Activated CD8-positive, alpha-beta memory T cell treated with anti-CD3 and anti-CD28 coated beads, Interleukin-2, amount 50 U/mL, for 4 hours (primary cell): ENCODE measurements around the gene CCDC69.

Experiments used
- DNase-seq: peaks from one replicate; pipeline ENCODE4 v3.0.0-alpha.2; 2020

The CCDC69 gene

DNA sequence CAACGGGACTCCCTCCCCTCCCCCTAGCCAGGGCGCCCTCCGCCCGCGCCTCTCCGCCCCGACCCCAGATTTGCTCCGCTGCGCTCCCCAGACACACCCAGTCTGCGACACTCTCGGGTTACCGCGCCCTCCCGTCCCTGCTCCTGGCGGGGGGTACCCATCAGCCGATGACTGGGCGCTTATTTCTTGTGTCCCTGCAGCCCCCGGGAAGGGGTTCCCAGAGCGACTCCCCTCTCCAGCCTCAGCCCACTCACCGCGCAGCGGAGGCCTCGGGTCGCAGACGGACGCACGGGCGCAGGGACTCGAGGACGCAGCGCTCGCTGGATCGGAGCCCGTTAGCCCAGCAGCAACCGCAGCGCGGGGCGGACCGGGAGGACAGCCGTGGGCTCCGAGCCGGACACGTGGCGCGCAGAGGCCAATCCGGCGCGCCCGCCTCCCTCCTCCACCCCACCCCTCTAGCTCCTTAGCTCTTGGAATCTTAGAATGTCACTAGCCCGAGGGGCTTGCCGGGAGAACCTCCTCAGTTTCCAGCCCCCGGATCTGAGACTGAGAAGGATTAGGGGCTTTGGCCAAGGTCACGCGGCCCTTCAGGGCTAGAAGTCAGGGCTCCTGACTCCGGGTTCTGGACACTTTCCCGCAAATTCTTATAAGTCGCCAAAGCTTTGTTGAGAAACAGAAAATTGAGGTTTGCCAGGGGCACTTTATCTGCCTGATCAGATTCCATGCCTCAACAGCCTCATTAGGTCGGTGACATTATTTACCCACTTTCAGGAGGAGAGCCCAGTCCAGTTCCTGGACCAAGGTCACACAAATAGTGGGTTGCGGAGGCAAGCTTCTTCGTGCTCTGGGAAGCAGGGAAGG, 66.2 kb downstream of the CCDC69 start, which contains the start of gene ANXA6:
Gene ANXA6, minus strand, starts transcription at position 354 of the 861 bp plus-strand sequence. CDS start 9,878 bp downstream, outside the sequence.
- DNase-seq = peak; percentile 61

DNA sequence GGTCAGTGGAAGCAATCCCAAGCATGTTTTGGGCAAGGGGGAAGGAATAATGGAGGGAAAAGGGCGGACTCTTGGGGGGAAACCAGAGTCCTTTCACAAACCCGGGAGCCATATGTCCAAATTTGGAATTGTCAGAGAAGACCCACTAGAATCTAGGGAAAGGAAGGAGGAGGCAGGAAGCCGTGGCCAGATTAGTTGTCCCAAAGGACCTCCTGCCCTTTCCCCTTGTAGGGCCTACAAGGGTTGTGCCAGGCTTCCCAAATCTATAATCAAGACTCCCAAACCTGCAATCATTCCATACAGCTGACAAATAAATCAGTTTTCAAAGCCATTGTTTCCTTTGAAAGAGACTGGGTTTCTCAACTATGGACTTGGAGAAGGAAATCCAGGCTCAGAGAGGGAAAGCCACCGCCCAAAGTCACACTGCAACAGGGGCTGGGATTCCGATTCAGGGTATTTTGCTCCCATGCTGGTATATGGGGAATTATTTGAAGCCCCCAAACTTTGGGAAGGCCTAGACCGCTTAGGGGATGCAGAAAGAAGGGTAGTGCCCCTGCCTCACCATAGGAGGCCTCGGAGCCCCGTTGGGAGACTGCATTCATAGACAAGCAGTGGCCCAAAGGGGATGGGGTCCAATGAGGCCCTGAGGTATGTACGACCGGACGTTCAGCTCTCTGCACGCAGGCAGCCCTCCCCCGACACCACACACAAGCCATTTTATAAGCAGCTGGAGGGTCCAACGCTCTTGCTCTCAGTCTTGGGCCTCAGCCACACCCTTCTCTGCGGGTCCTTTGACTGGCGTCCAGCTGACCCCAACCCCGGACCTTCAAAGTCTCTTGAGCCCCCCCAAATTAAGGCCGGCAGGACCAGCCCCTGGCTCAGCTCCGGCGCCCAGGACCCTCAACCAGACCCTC, 67.1 kb downstream of the CCDC69 start:
- no peak for DNase-seq

DNA sequence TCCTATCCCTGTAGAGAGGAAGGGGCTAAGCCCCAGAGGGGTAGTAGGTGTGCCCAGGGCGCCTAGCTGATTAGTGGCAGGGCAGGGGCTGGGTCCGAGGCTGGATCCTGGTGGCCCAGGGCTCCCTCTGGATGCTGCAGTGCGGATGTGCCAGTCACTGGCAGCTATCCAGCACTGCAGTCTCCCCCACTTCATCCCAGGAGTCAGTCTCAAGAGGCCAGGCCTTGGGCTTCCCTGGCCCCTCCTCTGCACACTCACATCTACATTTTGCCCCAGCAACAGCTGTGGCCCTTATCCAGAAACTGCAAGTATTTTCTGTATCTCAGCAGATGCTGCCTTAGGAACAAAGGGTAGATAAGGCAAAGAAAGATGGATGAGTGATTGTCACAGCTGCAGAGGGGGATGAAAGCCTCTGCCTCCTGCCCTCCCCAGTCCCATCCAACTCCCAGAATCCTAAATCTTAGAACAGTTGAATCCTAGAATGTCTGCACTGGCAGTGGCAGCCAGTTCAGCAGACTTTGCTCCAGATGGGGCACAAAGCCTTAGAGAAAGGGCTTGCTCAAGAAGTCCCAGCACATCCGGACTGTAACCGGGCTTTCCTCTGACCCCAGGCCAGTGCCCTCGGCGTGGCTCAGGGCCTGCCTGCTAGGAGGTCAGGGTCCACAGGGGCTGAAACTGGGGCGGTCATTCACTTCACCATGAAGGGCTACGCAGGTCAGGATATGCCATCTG, 68.0 kb downstream of the CCDC69 start:
- DNase-seq = no peak

DNA sequence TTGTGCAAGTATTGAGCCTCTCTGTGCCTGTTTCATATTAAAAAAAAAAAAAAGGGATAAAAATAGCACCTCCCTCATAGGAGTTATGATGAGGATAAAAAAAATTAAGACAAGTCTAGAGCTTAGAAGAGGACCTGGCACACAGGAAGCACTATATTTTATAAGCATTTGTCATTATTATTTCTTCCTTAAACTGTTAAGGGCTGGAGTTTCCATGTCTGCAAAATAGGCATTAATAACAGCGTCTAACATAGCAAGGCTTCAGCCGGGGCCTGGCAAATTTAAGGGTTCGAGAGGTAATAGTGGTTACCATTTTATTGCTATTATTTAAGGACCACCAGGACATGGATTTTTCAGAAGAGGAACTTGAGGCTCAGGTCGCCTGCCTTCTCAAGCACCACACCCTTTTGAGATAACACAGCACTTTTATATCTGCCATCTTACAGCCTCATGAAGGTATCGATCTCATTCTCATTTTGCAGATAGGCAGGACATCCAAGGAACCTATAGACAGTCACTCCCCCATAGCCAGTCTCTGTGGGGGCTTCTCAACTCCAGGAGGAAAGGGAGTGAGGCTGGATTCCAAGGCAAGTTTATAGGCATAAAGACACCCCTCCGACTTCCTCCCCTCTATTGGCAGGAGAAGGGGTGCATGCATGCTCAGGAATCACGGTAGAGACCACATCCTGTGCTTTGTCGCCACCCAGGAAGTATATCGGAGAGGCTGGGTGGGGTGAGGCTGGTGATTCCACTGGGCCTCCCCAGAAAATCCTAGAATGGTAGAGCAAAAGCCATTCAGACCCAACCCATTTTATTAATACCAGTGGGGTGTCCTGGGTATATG, 68.7 kb downstream of the CCDC69 start:
- DNase-seq = peak; percentile 44

DNA sequence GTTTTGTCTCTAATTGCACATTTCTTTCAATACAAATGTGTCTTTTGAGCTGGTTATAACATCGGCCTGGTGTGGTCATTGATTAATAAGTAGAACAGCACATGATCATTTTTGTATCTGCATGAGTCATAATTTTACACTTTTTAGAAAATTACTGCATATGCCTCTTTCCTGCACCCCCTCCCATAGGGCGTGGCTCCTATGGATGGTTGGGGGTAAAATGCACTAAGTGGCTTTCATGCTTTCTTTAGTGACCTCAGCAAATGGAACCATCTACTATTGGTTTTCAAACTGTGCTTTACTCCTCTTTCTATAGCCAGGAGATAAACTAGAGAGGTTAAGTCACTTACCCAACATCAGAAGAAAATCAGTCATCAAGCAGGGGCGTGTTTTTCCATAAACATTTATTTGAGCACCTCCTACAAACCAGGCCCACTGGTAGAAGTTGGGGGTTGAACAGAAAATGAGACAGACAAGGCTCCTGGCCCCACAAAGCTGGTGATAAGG, 70.1 kb downstream of the CCDC69 start:
- no peak for DNase-seq

GRCh38 chr5:151153300-151153699, 70.6 kb downstream of the CCDC69 start:
- no peak for DNase-seq

DNA sequence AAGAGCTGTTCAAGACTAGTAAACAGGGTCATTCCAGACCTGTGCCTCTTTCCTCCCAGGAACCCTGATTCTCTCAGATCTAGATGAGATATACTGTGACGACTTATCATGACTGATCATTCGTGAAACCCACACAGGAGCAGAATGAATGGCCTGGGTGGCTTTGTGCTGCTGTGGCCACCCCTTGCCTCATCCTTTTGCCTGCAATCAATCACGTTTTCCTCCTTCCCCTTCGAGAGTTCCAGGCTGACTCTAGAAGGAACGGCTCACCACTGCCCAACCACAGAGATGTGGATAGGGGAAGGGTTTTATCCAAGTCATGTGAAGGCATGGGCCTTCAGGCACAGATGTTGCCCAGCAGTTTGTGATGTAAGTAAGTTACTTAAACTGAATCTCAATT, 72.1 kb downstream of the CCDC69 start:
- no peak for DNase-seq

DNA sequence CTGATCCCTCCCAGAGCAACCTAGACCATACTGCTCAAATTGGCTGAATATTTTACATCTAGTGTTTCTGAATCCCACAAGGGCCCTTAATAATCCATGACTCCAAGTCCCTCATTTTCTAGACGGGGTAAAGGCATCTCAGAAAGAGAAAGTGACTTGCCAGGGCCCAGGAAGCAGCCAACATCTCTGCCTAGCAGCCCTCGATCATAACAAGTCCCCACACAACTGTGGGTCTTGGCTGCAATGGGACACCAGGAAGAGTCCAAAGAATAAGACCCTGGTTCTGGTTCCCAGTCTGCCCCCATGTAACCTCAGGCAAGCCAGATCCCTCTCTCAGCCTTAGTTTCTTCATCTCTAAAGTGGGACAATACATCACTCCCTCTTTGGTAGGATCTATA, 72.6 kb downstream of the CCDC69 start:
- DNase-seq = no peak

DNA sequence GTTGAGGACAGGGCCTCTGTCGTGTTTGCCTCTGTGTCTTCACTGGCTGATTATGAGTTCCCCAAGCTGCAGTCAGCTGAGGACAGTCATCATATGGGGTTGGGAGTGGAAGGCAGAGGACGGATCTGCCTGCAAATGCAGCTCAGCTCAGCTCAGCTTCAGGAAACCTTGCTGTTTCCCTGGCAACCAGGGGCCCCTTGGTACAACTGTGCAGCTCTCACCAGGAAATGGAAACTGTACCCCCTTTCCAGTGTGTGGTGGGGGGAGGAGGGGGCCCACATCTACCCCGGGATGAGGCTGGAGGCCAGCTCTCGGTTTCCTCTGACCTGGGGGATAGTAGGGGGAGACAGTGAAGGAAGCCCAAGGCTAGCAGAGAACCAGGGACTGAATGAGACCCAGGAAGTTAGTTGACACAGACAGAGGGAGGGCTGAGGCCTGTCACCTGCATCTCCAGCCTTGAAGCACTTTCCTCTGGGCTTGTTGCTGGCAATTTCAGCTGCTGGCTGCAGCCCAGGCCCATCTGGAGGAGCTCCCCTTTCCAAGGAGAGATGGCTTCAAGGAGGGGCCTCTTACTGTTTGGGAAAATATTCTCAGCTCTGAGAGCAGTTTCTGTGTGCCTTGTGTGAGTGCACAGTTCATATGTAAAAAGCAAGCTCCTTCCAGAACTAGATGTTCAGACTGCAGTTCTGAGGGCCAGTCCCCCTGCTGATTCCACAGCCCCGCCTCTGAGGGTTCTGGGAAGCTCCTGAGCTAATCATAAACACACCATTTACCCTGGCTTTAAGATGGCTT, 73.2 kb downstream of the CCDC69 start:
- peak; percentile 59 for DNase-seq

DNA sequence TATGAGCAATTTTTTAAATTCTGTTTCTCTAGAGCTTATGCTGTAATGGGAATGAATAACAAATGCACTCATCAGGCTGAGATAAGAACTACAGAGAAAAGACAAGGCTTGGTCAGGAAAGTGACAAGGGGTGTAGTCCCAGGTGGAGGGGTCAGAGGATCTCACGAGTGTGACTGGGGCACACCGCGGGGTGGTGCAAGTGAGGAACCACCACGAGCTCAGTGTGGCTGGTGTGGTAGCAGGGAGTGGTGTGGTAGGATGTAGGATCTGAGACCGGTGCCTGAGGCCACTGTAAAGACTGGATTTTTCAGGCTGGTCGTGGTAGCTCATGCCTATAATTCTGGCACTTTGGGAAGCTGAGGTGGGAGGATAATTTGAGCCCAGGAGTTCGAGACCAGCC, 75.3 kb downstream of the CCDC69 start:
- no peak for DNase-seq

GRCh38 chr5:151147033-151147432, 76.9 kb downstream of the CCDC69 start:
- no peak for DNase-seq

GRCh38 chr5:151146061-151146460, 77.8 kb downstream of the CCDC69 start:
- DNase-seq = no peak

DNA sequence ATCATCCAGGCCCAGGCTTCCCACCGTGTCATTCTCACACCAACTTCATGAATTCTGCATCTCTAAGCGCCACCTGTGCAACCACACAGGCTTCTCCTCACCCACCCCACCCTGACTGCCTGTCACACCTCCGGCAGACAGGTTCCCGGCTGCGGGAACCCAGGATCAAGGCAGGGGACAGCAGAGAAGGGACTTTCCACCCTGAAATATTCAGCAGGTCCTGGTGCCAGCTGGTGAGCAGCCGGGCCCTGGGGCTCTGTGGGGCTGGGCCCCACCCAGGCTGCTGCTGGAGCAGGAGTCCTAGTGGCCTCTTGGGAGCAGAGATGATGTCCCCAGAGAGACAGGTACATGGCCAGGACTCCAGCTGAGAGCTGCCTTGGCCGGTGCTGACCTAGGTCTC, 79.0 kb downstream of the CCDC69 start:
- DNase-seq = no peak

DNA sequence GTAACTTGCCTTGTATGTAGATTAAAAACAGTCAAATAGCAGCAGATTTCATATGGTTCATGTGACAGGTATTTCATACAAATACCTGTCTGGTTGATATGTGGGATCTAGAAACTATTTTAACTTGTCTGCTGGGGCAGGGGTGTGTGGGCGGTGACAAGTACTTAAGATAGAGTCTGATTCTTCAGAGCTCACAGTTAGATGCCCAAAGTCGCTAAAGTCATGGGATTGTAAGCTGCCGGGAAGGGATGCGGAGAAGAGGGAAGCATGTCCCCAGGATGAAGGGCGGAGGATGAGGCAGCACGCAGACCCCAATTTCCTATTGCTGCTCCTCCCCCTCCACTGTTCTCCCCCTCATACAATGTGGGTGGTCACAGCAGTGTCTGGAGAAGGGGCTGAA, 79.6 kb downstream of the CCDC69 start:
- no peak for DNase-seq

DNA sequence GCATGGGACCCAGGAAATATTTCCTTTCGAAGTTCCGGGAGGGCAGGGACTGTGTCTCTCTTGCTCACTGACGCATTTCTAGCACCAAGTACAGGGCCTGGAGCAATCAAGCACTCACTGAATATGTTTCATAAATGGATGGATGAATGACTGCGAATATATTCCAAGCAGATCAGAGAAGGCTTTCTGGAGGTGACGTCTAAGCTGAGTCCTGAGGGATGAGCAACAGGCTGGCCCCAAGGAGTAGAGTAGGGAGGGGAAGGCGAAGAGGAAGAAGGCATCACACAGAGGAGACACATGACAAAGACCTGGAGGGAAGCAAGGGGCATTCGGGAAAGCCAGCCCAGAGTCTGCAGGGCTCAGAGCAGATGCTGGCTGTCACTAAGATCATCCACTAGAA, 80.2 kb downstream of the CCDC69 start:
- DNase-seq = no peak

GRCh38 chr5:151142933-151143332, 81.0 kb downstream of the CCDC69 start:
- no peak for DNase-seq

DNA sequence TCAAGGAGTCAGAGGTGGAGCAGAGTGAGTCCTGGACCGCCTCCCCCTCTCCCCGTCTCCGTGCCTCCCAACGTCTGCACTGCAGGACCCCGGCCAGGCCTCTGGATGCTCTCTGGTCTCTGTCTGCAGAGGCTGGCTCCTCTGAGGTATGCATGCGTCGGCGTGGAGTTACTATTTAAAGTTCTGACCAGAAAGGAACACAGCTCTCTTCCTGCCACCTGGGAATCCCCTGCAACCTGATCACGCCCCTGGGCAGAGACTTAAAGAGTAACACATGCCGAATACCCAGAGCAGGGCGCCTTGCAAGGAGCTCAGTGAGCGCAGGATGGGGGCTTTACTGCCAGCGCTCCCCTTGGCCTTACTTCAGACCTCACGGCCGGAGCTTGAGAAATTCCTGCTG, 82.4 kb downstream of the CCDC69 start:
- DNase-seq = peak; percentile 62

DNA sequence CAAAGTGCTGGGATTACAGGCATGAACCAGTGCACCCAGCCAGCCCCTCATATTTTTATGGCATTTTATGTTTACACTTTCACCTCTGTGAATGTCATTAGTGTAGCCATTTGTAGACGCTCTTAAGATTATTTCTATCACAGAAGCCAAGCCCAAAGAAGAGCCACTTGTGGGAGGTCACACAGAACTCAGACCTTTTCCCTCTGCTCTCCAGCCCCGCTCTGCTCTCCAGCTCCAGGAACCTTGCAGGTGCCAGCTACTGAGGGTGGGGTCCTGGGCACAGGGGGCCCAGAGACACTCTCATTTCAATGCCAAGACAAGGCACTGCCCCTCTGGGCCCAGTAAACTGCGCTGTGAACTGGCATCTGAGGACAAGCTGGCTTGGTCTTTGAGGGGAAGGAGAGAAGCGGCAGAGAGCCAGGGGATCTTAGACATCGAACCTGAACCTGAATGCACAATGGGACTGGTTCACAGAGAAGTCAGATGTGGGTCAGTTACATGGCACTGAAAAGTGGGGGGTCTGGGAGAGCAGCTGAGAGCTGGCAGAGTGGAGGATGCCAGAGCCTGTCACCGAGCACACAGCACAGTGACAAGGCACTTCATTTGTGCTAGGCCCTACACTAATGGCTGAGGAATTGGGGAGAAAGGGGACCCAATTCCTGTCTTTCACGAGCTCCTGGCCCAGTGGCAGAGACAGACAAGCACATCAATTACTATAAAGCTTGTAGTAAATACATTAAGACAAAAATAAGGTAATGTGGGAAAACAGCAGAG, 83.0 kb downstream of the CCDC69 start:
- DNase-seq = no peak

DNA sequence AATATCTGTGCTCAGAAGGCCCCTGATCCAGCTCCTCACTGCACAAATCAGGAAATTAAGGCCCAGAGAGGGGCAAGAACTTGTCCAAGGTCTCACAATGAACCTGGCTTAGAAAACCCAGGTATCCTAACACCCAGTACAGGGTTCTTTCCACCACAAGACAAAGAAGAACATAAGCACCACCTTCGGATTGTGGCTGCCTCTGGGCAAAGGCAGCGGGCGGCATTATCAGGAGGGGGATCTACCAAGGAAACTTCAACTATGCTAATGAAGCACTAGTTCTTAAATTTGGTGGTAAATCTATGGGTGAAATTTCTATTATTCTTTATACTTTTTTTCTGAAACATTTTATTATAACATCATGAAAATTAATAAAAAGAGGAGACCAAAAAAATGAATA, 84.2 kb downstream of the CCDC69 start:
- no peak for DNase-seq

DNA sequence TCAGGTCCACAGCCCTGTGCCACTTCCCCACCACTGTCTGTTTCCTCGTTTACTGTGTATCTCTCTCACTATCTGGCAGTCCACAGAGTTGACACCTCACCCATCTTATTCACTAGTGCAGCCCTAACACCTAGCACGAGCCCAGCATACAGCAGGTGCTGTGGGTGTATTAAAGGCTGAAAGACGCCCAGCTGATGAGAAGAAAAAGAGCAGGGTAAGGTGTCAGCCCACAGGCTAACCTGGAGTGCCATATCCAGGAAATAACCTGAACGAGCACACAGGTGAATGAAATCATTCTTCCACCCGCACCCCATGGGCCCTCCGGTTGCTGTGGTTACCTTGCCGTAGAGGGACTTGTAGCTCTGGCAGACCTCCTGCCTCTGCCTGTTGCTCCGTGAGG, 84.9 kb downstream of the CCDC69 start:
- DNase-seq = no peak
